Measurements from ENCODE around the gene SLC17A8. TPM values are rescaled to one million over a fixed set of nuclear protein-coding genes. Genes with fewer than 3 reads are reported as not detected.
"Not testable (repeated sequence)": the region's sequence is repeated elsewhere in the genome, so short reads cannot be mapped to it uniquely, and the experiment has no call there.

Gene SLC17A8
- not detected for total RNA-seq
- long read RNA-seq: 0 reads

- intact Hi-C loops (cut with micrococcal nuclease): no loop called here
Measured at GRCh38 chr12:100356644-100357223, at the start of gene SLC17A8. Gene SLC17A8, plus strand, starts transcription at chr12:100357074. Its CDS starts 318 bp downstream, at chr12:100357392.

DNA sequence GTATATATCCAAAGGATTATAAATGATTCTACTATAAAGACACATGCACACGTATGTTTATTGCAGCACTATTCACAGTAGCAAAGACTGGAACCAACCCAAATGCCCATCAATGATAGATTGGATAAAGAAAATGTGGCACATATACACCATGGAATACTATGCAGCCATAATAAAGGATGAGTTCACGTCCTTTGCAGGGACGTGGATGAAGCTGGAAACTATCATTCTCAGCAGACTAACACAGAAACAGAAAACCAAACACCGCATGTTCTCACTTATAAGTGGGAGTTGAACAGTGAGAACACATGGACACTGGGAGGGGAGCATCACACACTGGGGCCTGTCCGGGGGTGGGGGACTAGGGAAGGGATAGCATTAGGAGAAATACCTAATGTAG is 48.7 kb upstream of the SLC17A8 start:
- ATAC-seq; intact Hi-C loops (cut with micrococcal nuclease); DNase-seq: not testable (repeated sequence)

More at GRCh38 chr12:100356644-100357223, at the start of gene SLC17A8:
- ATAC-seq (no peak), DNase-seq (no peak)

DNA sequence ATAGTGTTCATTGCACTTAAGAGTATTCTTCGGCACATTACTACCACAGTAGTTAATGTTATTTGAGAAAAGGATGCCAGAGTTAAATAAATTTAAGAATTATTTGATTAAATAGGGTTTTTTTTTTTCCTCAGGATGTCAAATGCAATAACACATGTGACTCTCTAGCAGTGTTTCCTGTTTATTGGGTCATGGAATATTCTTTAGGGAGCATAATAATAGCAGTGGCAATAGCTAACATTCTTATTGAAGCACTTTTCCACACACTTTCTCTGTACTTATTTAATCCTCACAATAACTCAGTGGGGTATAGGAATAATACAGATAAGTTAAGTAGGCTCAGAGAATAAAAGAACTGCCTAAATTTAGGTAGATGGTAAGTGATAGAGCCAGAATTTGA is 45.6 kb upstream of the SLC17A8 start:
- intact Hi-C loops (cut with micrococcal nuclease): no loop called here
- ATAC-seq (no peak), DNase-seq (no peak)

- DNase-seq (no peak), ATAC-seq (no peak)
- intact Hi-C loops (cut with micrococcal nuclease): no loop called here
Measured at GRCh38 chr12:100317371-100317770, 39.5 kb upstream of the SLC17A8 start.

- intact Hi-C loops (cut with micrococcal nuclease): no loop called here
- no peak for ATAC-seq
- no peak for DNase-seq
Measured at GRCh38 chr12:100324498-100324897, 32.4 kb upstream of the SLC17A8 start.

DNA sequence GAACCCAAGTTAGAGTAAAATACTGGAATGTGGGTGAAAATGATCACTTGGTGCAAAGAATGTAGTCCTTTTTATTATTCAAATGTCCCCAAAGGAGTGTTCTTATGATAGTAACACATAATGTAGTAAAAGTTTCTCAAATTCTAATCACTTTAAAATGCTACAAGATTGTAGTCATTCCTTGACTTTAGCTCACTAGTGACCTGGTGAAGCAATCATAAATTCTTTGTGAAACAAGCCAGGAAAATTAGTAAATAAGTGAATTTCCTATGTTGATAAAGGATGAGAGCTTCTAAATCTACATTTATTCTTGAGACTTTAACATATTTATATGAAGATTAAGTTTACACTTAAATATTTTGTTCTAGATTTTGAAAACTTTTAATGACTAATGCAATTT is 30.7 kb upstream of the SLC17A8 start:
- DNase-seq (no peak), ATAC-seq (no peak)
- intact Hi-C loops (cut with micrococcal nuclease): no loop called here

GRCh38 chr12:100329800-100330199 is 27.1 kb upstream of the SLC17A8 start:
- intact Hi-C loops (cut with micrococcal nuclease): no loop called here
- no peak for DNase-seq
- no peak for ATAC-seq

DNA sequence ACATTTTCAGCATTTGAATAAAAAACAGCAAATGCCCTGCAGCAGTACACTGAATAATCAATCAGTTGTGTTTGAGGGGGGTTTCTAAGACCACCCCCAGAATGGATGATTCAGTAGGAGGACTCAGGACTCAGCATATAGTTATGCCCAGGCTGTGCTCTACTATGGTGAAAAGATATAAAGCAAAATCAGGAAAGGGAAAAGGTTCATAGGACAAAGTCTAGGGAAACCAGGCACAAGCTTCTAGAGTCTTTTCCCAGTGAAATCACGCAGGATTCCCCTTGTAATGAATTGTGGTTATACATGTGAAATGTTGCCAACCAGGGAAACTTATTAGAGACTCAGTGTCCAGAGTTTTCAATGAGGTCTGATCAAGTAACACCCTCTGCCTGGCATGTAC is 25.0 kb upstream of the SLC17A8 start:
- intact Hi-C loops (cut with micrococcal nuclease): no loop called here
- ATAC-seq: no peak

GRCh38 chr12:100332852-100333251 is 24.0 kb upstream of the SLC17A8 start:
- ATAC-seq (no peak), DNase-seq (no peak)
- intact Hi-C loops (cut with micrococcal nuclease): no loop called here

More for the DNA sequence above, 25.0 kb upstream of the SLC17A8 start:
- no peak for DNase-seq

GRCh38 chr12:100337299-100337698 is 19.6 kb upstream of the SLC17A8 start:
- ATAC-seq (no peak), DNase-seq (no peak)
- intact Hi-C loops (cut with micrococcal nuclease): no loop called here

GRCh38 chr12:100337727-100338126 is 19.1 kb upstream of the SLC17A8 start:
- DNase-seq: no peak
- intact Hi-C loops (cut with micrococcal nuclease): no loop called here
- no peak for ATAC-seq

DNA sequence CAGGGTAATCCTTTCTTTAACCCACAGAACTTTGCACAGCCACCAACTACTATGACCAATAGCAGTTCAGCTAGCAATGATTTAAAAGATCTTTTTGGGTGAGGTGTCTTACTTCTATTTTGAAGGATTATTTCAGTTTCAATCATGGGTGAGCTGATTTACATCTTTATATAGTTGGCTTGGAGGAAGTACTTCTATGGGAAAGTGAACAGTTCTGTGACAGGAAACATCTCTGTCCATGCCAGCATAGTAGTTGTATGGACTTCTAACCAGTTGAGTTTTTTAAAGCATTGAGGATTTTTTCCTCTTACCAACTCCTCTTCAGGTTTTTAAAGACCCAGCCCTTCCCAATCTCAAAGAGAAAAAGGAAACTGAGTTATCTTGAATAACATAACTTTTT is 17.8 kb upstream of the SLC17A8 start:
- DNase-seq: no peak
- intact Hi-C loops (cut with micrococcal nuclease): no loop called here
- ATAC-seq: no peak

DNA sequence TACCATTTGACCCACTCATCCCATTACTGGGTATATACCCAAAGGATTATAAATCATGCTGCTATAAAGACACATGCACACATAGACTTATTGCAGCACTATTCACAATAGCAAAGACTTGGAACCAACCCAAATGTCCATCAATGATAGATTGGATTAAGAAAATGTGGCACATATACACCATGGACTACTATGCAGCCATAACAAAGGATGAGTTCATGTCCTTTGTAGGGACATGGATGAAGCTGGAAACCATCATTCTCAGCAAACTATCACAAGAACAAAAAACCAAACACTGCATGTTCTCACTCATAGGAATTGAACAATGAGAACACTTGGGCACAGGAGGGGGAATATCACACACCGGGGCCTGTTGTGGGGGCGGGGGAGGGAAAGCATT is 14.0 kb upstream of the SLC17A8 start:
- intact Hi-C loops (cut with micrococcal nuclease): loop anchor here (10.0 kb wide), 1 partner anchor 212 kb away; no protein-coding TSS in a partner anchor
- DNase-seq, ATAC-seq: not testable (repeated sequence)

- not testable (repeated sequence) for DNase-seq, ATAC-seq
- intact Hi-C loops (cut with micrococcal nuclease): loop anchor here (10.0 kb wide), 1 partner anchor 210 kb away; no protein-coding TSS in a partner anchor
Measured at GRCh38 chr12:100344351-100344750, 12.5 kb upstream of the SLC17A8 start.

DNA sequence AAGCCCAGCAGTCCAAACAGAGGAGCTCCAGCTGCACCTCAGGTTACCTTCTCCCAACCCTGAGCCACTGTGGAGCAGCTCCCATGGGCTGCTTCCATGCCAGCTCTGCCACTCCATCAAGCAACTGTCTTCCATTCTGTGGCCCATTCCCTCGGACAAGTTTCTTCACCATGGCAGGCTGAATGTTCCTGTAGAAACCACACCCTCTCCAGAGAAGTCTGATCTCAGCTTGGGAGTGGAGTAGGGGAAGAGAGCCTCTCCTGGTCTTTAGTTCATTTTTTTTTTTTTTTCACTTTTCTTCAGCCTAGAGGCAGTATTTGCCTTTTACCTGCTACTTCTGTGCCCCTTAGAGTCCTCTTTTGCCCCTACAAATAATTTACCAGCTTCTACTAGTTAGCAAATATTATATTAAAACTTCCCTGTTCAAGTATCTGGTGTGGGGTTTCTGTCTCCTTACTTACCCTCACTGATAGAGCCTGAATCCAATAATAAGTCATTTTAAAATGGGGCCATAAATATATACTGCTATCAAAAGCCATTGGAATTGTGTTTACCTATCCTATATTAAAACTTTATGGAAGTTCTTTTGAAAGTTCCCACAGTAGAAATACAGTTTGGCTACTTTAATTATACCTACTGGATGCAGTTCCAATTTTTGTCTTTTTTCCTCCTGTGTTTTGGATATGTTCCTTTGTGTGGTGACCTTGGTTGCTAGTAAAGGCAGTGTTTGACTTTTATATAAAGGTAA is 11.7 kb upstream of the SLC17A8 start:
- intact Hi-C loops (cut with micrococcal nuclease): loop anchor here (10.0 kb wide), 1 partner anchor 210 kb away; no protein-coding TSS in a partner anchor
- ATAC-seq: no peak
- no peak for DNase-seq

DNA sequence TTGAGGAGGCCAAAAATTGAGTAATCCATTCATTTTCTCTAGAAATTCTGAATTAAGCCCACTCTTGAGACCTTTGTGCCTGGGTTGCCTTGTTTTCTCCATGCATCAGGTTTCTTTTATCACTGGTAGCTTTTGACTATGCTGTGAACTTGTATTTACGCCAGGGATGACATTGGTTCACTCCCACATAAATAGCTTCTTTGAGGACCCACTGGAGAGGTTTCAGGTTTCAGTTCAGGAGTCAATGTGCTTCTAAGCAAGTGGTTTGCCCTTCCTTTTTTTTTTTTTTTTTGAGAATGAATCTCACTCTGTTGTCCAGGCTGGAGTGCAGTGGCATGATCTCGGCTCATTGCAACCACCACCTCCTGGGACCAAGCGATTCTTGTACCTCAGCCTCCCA is 10.2 kb upstream of the SLC17A8 start:
- ATAC-seq (no peak), DNase-seq (no peak)
- intact Hi-C loops (cut with micrococcal nuclease): loop anchor here (10.0 kb wide), 1 partner anchor 208 kb away; no protein-coding TSS in a partner anchor

DNA sequence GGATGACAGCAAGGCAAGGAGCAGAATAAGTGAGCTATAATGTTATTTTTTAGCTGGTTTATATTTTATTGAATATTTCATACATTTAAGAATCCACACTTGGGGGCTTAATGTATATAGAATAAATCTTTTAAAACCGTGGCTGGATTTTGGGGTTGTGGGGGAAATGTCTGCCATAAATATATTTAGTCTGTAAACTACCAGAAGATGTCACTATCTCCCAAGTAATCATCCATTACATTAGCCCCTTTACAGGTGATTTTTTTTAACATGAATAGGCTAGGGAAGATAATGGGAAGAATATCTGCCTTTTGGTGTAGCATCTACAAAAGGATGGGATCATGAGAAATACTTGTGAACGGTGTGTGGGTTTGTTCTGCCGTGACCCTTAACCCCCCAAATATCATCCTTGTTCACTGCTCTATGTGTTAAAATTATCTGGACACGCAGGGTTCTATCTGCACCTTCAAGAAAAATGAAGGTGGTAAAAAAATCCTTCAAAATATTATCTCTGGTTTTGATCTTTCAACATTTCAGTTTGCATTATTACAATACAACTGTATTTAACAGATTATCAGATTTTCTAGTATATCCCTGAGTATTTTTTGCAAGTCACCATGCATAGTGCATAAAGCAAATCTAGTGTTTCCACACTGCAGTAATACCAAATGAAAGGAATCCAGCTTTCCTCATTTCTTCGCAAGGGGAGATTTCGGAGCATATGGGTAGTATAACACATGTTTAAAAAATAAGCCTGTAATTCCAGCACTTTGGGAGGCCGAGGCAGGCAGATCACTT is 8.0 kb upstream of the SLC17A8 start:
- intact Hi-C loops (cut with micrococcal nuclease): loop anchor here (10.0 kb wide), 1 partner anchor 206 kb away; no protein-coding TSS in a partner anchor
- no peak for ATAC-seq
- DNase-seq: no peak

GRCh38 chr12:100359248-100359647 is 2.4 kb downstream of the SLC17A8 start:
- ATAC-seq (no peak), DNase-seq (no peak)
- intact Hi-C loops (cut with micrococcal nuclease): no loop called here

- no peak for DNase-seq
- no peak for ATAC-seq
- intact Hi-C loops (cut with micrococcal nuclease): no loop called here
Measured at GRCh38 chr12:100359822-100360221, 2.9 kb downstream of the SLC17A8 start.

GRCh38 chr12:100360450-100360849 is 3.6 kb downstream of the SLC17A8 start:
- DNase-seq (no peak), ATAC-seq (no peak)
- intact Hi-C loops (cut with micrococcal nuclease): no loop called here
